ENCODE data around the gene AMIGO1.

- no peak for TF ChIP-seq POLR2A (IDR thresholded peaks at IDR 0.05)
- TF ChIP-seq, protein P1, sequence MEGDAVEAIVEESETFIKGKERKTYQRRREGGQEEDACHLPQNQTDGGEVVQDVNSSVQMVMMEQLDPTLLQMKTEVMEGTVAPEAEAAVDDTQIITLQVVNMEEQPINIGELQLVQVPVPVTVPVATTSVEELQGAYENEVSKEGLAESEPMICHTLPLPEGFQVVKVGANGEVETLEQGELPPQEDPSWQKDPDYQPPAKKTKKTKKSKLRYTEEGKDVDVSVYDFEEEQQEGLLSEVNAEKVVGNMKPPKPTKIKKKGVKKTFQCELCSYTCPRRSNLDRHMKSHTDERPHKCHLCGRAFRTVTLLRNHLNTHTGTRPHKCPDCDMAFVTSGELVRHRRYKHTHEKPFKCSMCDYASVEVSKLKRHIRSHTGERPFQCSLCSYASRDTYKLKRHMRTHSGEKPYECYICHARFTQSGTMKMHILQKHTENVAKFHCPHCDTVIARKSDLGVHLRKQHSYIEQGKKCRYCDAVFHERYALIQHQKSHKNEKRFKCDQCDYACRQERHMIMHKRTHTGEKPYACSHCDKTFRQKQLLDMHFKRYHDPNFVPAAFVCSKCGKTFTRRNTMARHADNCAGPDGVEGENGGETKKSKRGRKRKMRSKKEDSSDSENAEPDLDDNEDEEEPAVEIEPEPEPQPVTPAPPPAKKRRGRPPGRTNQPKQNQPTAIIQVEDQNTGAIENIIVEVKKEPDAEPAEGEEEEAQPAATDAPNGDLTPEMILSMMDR (IDR thresholded peaks at IDR 0.05), result no peak
- no peak for TF ChIP-seq POLR2AphosphoS5 (IDR thresholded peaks at IDR 0.05)
Observed at GRCh38 chr1:109543988-109544735, 34.6 kb upstream of the AMIGO1 start.
